GM12878 (cell line): Measurements from ENCODE around the gene SHROOM1. TPM values are rescaled to one million over a fixed set of nuclear protein-coding genes. Genes with fewer than 3 reads are reported as not detected.
A peak's percentile ranks its signal among the peaks of the same experiment; 100 is the strongest.

ENCODE experiments used
- ASH2L ChIP-seq: fragments of 300-600, 200-600 bp; sonication (generic); IDR thresholded peaks from 2 replicates; pipeline ENCODE4 v1.6.1; 2017; ENCODE audit warnings: low read depth, mild to moderate bottlenecking, borderline replicate concordance
- ATF2 ChIP-seq: IDR thresholded peaks from 2 replicates; pipeline ENCODE4 v1.6.1; 2012; ENCODE audit warnings: low read length, inconsistent platforms
- ATF7 ChIP-seq: fragments of 450-650 bp; IDR thresholded peaks from 2 replicates; pipeline ENCODE4 v1.6.1; 2016; ENCODE audit warnings: low read depth, mild to moderate bottlenecking
- BCL3 ChIP-seq: IDR thresholded peaks from 2 replicates; pipeline ENCODE4 v1.6.1; 2011; ENCODE audit warnings: borderline replicate concordance, low read depth, mild to moderate bottlenecking, moderate library complexity, low read length; ENCODE audit not compliant: insufficient read depth, poor library complexity, severe bottlenecking
- BMI1 ChIP-seq: fragments of 450-650 bp; IDR thresholded peaks from 2 replicates; pipeline ENCODE4 v1.6.1; 2016; ENCODE audit warnings: mild to moderate bottlenecking, moderate library complexity, borderline replicate concordance
- CHD2 ChIP-seq: IDR thresholded peaks from 2 replicates; pipeline ENCODE4 v1.6.1; 2011; ENCODE audit warnings: low read depth, low read length, improper control_type of control experiment, borderline replicate concordance
- EED ChIP-seq: sonication (generic); IDR thresholded peaks from 2 replicates; pipeline ENCODE4 v1.6.1; 2016; ENCODE audit warnings: antibody characterized with exemption, low read depth
- FOXM1 ChIP-seq: IDR thresholded peaks from 2 replicates; pipeline ENCODE4 v1.6.1; 2012; ENCODE audit warnings: low read depth, mild to moderate bottlenecking, inconsistent platforms, low read length, moderate library complexity
- GABPA ChIP-seq: IDR thresholded peaks from 2 replicates; pipeline ENCODE4 v1.6.1; 2014; ENCODE audit warnings: antibody characterized with exemption, low read depth, mild to moderate bottlenecking, inconsistent platforms
- HCFC1 ChIP-seq: fragments of 150-350 bp; IDR thresholded peaks from 2 replicates; pipeline ENCODE4 v1.6.1; 2014; ENCODE audit warnings: low read length
- KAT2A ChIP-seq: conservative IDR thresholded peaks from 2 replicates; pipeline ENCODE4 v1.6.1; 2011; ENCODE audit warnings: low read depth, low read length; ENCODE audit not compliant: control insufficient read depth
- MTA3 ChIP-seq: IDR thresholded peaks from 2 replicates; pipeline ENCODE4 v1.6.1; 2012; ENCODE audit warnings: low read length, inconsistent platforms, borderline replicate concordance
- NFYA ChIP-seq: IDR thresholded peaks from 2 replicates; pipeline ENCODE4 v1.6.1; 2011; ENCODE audit warnings: low read depth, mild to moderate bottlenecking, low read length, improper control_type of control experiment, borderline replicate concordance
- POLR2A ChIP-seq: IDR thresholded peaks from 2 replicates; pipeline ENCODE4 v1.6.1; 2011; ENCODE audit warnings: low read depth, mild to moderate bottlenecking, low read length
- POU2F2 ChIP-seq: IDR thresholded peaks from 3 replicates; pipeline ENCODE4 v1.6.1; 2011; ENCODE audit warnings: low read depth, mild to moderate bottlenecking, low read length, borderline replicate concordance
- RAD51 ChIP-seq: fragments of 450-650 bp; IDR thresholded peaks from 2 replicates; pipeline ENCODE4 v1.6.1; 2016; ENCODE audit warnings: moderate library complexity, mild to moderate bottlenecking, inconsistent platforms
- RBBP5 ChIP-seq: fragments of 200-600 bp; sonication (generic); conservative IDR thresholded peaks from 2 replicates; pipeline ENCODE4 v1.6.1; 2016
- RCOR1 ChIP-seq: conservative IDR thresholded peaks from 2 replicates; pipeline ENCODE4 v1.6.1; 2012; ENCODE audit warnings: low read depth, low read length, improper control_type of control experiment
- SMARCA5 ChIP-seq: fragments of 450-650 bp; IDR thresholded peaks from 2 replicates; pipeline ENCODE4 v1.6.1; 2017; ENCODE audit warnings: mild to moderate bottlenecking
- WRNIP1 ChIP-seq: IDR thresholded peaks from 2 replicates; pipeline ENCODE4 v1.6.1; 2011; ENCODE audit warnings: low read depth, low read length, improper control_type of control experiment, borderline replicate concordance
- YBX1 ChIP-seq: fragments of 450-650 bp; IDR thresholded peaks from 2 replicates; pipeline ENCODE4 v1.6.1; 2016; ENCODE audit warnings: antibody characterized with exemption
- polyA plus RNA-seq, 11 experiments: library from polyadenylated mRNA; depleted of rRNA in 4 of 11; unstranded in 6 of 11; stranded (reverse) in 5 of 11; fragments of >200 nt; fragmentation: Nextera tagmentation in 4 of 11; fragmentation: Illumina TruSeq in 1 of 11; extraction: Ambion mirVana in 4 of 11; extraction: Trizol in 1 of 11; gene quantifications; 1 replicate in 1 of 11; 2 replicates in 10 of 11; pipeline versions ENCODE4 v1.2.1 to v1.2.3, GENCODE V29; 2011 to 2016; ENCODE audit warnings: inconsistent platforms in 2 of 11, missing spikeins in 2 of 11, low read depth in 1 of 11
- total RNA-seq, 4 experiments: library from RNA; depleted of rRNA in 3 of 4; stranded (reverse); fragments of >200 nt in 3 of 4; fragmentation: Illumina TruSeq in 1 of 4; extraction: Trizol in 1 of 4; gene quantifications; 2 replicates each; pipeline versions ENCODE4 v1.2.1 to v1.2.3, GENCODE V29; 2013 to 2021
- TF ChIP-seq, protein P1 (sequence below): IDR thresholded peaks from 2 replicates; pipeline ENCODE4 v1.6.1; 2011; ENCODE audit warnings: mild to moderate bottlenecking, low read depth, low read length, moderate library complexity; ENCODE audit not compliant: insufficient replicate concordance
- TF ChIP-seq, protein P2 (sequence below): fragments of 450-650 bp; IDR thresholded peaks from 2 replicates; pipeline ENCODE4 v1.6.1; 2016; ENCODE audit warnings: mild to moderate bottlenecking

Gene SHROOM1
- total and polyA plus RNA-seq, 10 of the 15 experiments (the other 5 are each of a cell fraction or from before 2014, with no cell fraction given) = 0.05 to 3.9 (median 1.3) TPM

DNA sequence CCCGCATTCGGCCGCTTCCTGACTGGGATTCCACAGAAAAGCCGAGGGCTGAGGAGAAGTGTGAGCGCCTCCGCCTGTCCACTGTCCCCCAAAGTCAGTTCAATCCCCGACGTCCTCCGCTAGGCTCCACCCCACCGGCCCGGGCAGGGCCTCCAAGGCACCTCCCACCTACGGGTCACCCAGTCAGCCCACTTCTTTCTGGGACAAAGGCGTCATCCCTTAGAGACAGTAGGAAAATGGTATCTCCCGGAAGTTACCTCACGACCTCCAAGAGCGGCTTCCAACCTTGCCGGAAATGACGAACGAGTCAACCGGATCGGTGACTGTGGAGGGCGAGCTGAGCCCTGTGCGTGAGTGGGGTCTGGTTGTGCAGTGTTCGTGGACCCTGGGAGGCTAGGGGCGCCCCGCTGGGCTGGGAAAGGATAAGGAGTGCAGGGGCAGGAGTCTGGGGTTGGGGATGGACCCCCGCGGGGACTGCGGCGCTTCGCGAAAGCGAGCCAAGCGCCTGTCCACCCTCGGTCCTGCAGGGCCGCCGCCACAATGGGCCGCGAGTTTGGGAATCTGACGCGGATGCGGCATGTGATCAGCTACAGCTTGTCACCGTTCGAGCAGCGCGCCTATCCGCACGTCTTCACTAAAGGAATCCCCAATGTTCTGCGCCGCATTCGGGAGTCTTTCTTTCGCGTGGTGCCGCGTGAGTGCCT, 36.0 kb upstream of the SHROOM1 start, which contains the start of the genes GDF9 and UQCRQ (continued):
- TF ChIP-seq ATF2 = peak; percentile 59
- peak; percentile 90; the same call in 2 of the 3 replicates for TF ChIP-seq POU2F2
- TF ChIP-seq ASH2L = no peak
- no peak for TF ChIP-seq RAD51
- TF ChIP-seq FOXM1 = no peak
- TF ChIP-seq, protein P1, sequence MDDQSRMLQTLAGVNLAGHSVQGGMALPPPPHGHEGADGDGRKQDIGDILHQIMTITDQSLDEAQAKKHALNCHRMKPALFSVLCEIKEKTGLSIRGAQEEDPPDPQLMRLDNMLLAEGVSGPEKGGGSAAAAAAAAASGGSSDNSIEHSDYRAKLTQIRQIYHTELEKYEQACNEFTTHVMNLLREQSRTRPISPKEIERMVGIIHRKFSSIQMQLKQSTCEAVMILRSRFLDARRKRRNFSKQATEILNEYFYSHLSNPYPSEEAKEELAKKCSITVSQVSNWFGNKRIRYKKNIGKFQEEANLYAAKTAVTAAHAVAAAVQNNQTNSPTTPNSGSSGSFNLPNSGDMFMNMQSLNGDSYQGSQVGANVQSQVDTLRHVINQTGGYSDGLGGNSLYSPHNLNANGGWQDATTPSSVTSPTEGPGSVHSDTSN = no peak
- TF ChIP-seq BCL3 = no peak
- TF ChIP-seq KAT2A = no peak
- TF ChIP-seq EED = peak; percentile 30
- TF ChIP-seq, protein P2, sequence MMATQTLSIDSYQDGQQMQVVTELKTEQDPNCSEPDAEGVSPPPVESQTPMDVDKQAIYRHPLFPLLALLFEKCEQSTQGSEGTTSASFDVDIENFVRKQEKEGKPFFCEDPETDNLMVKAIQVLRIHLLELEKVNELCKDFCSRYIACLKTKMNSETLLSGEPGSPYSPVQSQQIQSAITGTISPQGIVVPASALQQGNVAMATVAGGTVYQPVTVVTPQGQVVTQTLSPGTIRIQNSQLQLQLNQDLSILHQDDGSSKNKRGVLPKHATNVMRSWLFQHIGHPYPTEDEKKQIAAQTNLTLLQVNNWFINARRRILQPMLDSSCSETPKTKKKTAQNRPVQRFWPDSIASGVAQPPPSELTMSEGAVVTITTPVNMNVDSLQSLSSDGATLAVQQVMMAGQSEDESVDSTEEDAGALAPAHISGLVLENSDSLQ = peak; percentile 58; the same call in 1 of the 2 replicates
- TF ChIP-seq GABPA = peak; percentile 95
- no peak; the same call in 1 of the 2 replicates for TF ChIP-seq MTA3
- TF ChIP-seq SMARCA5 = no peak
- no peak for TF ChIP-seq YBX1
- TF ChIP-seq BMI1 = no peak
- TF ChIP-seq RCOR1 = no peak
- peak; percentile 99 for TF ChIP-seq POLR2A
- no peak for TF ChIP-seq NFYA
- TF ChIP-seq CHD2 = no peak
- no peak for TF ChIP-seq WRNIP1
- TF ChIP-seq RBBP5 = no peak
- TF ChIP-seq HCFC1 = peak; percentile 55; the same call in 1 of the 2 replicates
- TF ChIP-seq ATF7 = peak; percentile 99
